Stimulated activated CD4-positive, alpha-beta T cell treated with anti-CD3 and anti-CD28 coated beads, TNF-alpha, amount 100 ng/mL, for 24 hours (primary cell): ENCODE results near the gene SLC66A2.
A peak's percentile ranks its signal among the peaks of the same experiment; 100 is the strongest.
"Not testable (repeated sequence)": the region's sequence is repeated elsewhere in the genome, so short reads cannot be mapped to it uniquely, and the experiment has no call there.

Experiments used
- DNase-seq, 3 experiments: peaks; one replicate each; pipeline ENCODE4 v3.0.0-alpha.2; 2020; ENCODE audit warnings: low read depth in 3 of 3

The SLC66A2 gene

GRCh38 chr18:79867666-79868065 lies 83.8 kb downstream of the SLC66A2 start:
- DNase-seq: no peak

GRCh38 chr18:79866889-79867574 lies 84.4 kb downstream of the SLC66A2 start:
- DNase-seq: no peak

GRCh38 chr18:79865951-79866350 lies 85.5 kb downstream of the SLC66A2 start:
- DNase-seq: not testable (repeated sequence)

- DNase-seq: not testable (repeated sequence)
Observed at GRCh38 chr18:79864955-79865354, 86.5 kb downstream of the SLC66A2 start.

- DNase-seq: no peak
Observed at GRCh38 chr18:79864006-79864725, 87.3 kb downstream of the SLC66A2 start.

- DNase-seq: no peak
Observed at GRCh38 chr18:79863161-79864005, 88.1 kb downstream of the SLC66A2 start.

GRCh38 chr18:79862562-79862961 lies 88.9 kb downstream of the SLC66A2 start:
- no peak for DNase-seq

GRCh38 chr18:79861687-79862086 lies 89.8 kb downstream of the SLC66A2 start:
- DNase-seq: no peak

- no peak for DNase-seq
Observed at GRCh38 chr18:79859314-79859713, 92.1 kb downstream of the SLC66A2 start.

GRCh38 chr18:79857082-79857671 lies 94.3 kb downstream of the SLC66A2 start:
- no peak for DNase-seq

- DNase-seq: peak in 1 of 3 experiments; percentile 3
Observed at GRCh38 chr18:79856119-79857007, 95.1 kb downstream of the SLC66A2 start.

- DNase-seq: no peak
Observed at GRCh38 chr18:79855147-79855933, 96.1 kb downstream of the SLC66A2 start.

GRCh38 chr18:79853993-79854364 lies 97.5 kb downstream of the SLC66A2 start:
- no peak for DNase-seq

- no peak for DNase-seq
Observed at GRCh38 chr18:79853303-79853992, 98.0 kb downstream of the SLC66A2 start.

GRCh38 chr18:79852561-79853302 lies 98.7 kb downstream of the SLC66A2 start:
- no peak for DNase-seq
